ENCODE results near the gene PBXIP1.

PBXIP1 gene, protein sequence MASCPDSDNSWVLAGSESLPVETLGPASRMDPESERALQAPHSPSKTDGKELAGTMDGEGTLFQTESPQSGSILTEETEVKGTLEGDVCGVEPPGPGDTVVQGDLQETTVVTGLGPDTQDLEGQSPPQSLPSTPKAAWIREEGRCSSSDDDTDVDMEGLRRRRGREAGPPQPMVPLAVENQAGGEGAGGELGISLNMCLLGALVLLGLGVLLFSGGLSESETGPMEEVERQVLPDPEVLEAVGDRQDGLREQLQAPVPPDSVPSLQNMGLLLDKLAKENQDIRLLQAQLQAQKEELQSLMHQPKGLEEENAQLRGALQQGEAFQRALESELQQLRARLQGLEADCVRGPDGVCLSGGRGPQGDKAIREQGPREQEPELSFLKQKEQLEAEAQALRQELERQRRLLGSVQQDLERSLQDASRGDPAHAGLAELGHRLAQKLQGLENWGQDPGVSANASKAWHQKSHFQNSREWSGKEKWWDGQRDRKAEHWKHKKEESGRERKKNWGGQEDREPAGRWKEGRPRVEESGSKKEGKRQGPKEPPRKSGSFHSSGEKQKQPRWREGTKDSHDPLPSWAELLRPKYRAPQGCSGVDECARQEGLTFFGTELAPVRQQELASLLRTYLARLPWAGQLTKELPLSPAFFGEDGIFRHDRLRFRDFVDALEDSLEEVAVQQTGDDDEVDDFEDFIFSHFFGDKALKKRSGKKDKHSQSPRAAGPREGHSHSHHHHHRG

DNA sequence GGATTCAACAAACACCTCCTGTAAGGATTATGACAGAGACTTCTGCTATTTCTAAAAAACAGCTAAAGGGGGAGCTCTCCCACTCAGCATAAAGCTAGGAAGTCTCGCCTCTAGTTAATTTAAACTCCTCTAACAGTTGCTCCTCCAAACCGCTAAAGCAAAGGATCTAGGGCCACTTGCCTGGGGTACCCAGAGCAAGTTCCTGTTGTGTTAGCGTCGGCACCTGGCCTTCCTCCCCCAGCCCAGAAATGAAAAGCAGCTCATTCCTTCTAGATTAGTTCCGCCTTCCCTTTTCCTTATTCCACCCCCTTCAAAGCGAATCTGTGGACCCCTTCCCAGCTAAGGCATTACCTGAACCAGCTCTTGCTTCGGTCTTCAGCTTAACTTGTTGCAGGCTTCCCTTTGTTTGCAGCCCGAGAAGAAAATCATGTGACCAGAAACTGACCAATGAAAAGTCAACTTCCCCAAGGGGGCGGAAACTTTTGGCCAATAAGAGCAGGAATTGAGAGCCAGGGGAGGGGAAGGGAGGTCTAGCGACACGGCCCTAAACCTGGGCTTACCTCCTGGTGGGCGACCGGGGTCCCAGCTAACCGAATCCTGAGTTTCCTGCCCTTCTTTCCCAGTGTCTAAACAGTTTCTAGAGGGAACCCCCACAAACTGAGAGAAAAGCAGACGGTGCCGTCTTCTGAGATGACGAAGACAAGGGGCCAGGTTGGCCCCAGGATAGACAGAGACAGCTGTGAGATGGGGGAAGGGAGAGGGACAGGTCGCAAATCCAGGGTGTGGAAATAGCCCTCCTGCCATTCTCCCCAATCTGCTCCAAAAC is at the start of gene PBXIP1:
TSS of gene PBXIP1 (minus strand) at position 382 of the 826 bp plus-strand sequence. CDS start 2,378 bp downstream, outside the sequence.
- peak within 1 kb of the TSS; percentile 31 for H3K27ac ChIP-seq
- TF ChIP-seq ZFX (IDR thresholded peaks at IDR 0.05) = no peak
- TF ChIP-seq, protein P1, sequence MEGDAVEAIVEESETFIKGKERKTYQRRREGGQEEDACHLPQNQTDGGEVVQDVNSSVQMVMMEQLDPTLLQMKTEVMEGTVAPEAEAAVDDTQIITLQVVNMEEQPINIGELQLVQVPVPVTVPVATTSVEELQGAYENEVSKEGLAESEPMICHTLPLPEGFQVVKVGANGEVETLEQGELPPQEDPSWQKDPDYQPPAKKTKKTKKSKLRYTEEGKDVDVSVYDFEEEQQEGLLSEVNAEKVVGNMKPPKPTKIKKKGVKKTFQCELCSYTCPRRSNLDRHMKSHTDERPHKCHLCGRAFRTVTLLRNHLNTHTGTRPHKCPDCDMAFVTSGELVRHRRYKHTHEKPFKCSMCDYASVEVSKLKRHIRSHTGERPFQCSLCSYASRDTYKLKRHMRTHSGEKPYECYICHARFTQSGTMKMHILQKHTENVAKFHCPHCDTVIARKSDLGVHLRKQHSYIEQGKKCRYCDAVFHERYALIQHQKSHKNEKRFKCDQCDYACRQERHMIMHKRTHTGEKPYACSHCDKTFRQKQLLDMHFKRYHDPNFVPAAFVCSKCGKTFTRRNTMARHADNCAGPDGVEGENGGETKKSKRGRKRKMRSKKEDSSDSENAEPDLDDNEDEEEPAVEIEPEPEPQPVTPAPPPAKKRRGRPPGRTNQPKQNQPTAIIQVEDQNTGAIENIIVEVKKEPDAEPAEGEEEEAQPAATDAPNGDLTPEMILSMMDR (conservative IDR thresholded peaks at IDR 0.05) = no peak

DNA sequence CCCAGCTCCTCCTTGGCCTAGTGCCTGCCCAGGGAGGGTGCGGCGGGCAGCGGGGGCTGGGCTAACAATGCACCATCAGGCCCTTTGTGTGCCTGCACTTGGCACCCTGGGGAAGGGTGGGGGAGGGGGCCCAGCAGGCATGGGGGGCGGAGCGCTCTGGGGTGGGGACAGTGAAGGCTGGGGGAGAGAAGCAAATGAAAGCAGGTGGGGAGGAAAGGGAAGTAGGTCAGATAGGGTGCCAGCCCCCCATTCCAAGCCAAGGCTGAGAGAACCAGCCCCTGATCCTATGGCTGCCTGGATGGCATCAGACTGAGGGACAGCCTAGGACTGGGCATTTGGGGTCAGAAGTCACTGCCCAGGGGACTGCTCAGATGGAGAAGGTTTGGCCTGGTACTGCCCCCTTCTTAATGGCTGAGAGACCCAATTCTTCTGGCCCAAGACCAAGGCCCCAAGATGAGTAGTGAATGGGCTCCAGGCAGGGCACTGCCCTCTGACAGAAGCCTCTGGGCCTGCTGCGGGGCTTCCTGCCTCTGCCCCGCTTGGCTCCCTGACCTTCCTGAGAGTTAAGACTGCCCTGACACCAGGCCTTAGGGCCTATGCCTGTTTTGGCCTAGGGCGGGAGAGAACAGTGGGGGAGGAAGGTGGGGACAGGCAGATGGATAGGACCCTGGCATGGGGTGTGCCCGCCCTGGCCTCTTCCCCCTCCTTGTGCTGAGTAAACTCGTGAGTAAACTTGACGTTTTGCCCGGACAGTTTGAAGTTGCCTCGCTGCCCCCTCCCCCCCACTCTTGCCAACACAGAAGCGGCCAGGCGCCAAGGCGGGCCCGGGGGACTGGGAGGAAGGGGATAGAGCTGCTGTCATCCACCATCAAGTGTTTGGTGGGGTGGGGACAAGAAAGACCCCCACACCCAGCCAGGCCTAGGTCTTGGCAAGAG is 49.4 kb upstream of the PBXIP1 start:
- H3K27ac ChIP-seq = peak overlapping the region; percentile 99
- TF ChIP-seq, protein P1 (conservative IDR thresholded peaks at IDR 0.05) = no peak
- TF ChIP-seq ZFX (IDR thresholded peaks at IDR 0.05) = peak; percentile 75

DNA sequence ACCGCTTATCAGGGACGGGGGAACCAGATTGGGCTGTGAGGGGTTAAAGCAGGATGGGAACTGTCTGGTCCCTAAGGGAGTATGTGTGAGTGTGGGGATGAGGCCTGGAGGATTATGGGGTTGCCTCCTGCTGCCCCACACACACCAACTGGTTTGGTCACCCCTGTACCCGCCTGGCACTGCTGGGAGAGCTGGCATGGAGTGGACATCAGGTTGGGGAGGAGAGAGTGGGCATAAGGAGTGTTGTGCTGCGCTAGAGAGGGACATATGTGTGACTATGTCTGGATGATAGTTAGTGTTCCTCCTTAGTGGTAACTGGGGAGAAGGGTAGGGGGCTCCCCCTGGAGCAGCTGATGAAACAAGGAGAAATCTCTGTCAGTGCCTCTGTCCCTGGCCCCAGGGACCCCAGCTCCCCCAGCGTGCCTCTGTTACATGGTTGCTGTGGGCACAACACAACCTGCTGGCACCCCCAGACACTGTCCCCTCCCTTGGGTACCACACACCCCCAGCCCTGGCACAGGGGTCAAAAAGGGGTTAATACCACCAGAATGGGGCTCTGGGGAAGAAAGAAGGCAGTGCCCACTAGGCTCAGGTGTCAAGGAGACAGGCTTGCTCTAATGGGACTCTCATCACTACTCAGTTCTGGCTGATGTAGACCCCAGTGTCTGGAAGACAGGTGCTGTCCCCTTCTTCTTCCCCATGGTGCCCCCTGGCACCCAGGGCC is 48.6 kb upstream of the PBXIP1 start:
- TF ChIP-seq, protein P1 (conservative IDR thresholded peaks at IDR 0.05) = no peak
- TF ChIP-seq ZFX (IDR thresholded peaks at IDR 0.05) = no peak
- H3K27ac ChIP-seq = peak overlapping the region; percentile 99

DNA sequence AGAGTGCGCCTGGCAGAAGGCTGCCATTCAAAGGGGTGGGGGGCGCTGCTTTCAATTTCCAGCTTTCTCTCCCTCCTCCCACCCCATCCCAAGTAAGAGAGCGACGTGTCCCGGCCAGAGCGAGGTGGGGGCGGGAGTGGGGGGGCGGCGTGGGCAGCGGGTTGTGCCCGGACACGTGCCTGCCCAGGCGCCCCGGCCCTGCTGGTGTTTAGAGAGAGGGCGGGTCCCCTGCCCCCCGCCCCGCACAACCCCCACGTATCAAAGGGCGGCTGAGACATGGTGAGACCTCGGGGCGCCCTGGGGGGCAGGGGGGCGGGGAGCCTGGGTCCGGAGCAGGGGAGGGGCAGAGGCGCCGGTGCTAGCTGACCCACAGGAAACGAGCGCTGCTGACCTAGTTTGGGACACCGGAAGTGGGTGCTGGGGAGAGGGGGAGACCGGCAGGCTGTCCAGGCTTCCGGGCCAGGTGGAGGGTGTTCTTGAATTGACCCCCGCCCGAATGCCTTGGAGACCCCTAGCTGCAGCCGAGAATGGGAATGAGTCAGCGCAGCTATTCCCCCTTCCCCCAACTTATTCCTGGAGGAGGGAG is 48.0 kb upstream of the PBXIP1 start:
- TF ChIP-seq, protein P1 (conservative IDR thresholded peaks at IDR 0.05) = no peak
- TF ChIP-seq ZFX (IDR thresholded peaks at IDR 0.05) = no peak
- peak overlapping the region; percentile 99 for H3K27ac ChIP-seq

DNA sequence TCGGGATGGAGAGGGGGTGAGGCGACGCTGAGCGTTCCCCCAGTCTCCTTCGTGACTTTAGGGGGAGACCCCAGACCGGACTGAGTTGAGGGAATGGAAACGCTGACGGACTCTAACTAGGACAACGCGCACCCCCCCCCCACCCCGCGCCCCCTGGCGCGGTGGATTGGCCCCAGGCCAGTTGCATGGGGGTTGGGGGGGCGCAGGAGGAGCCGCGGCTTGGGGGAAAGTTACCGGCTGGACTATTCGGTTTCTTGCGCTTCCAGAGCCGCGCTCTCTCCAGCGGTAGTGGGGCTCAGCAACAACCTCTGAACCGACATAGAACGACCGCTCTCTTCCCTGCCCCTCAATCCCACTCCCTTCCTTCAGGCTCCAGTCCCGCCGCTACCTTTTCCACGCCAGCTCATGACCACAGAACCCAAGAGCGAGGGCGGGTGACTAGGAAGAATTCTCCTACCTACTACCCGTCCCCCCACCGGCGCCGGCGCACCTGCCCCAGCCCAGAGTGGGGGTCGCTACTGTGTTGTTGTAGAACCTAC is 47.4 kb upstream of the PBXIP1 start:
- H3K27ac ChIP-seq = peak overlapping the region; percentile 99
- TF ChIP-seq ZFX (IDR thresholded peaks at IDR 0.05) = no peak
- TF ChIP-seq, protein P1 (conservative IDR thresholded peaks at IDR 0.05) = no peak
